SJSA1 (cell line): ENCODE measurements around the gene UCN. TPM values are rescaled to one million over a fixed set of nuclear protein-coding genes. Genes with fewer than 3 reads are reported as not detected.
"Not testable (repeated sequence)": the region's sequence is repeated elsewhere in the genome, so short reads cannot be mapped to it uniquely, and the experiment has no call there.

Source experiments
- DNase-seq, 2 experiments: peaks; one replicate each; pipeline ENCODE4 v3.0.0-alpha.2; 2015 to 2020; ENCODE audit warnings: low spot score in 2 of 2, low read depth in 1 of 2
- H3K27ac ChIP-seq: fragments of 250-450 bp; sonication (Bioruptor Pico); 2 replicates; pipeline ENCODE4 v1.5.1; 2020; ENCODE audit warnings: mild to moderate bottlenecking, moderate library complexity
- H3K27me3 ChIP-seq: fragments of 250-450 bp; sonication (Bioruptor Pico); replicated peaks from 2 replicates; pipeline ENCODE4 v1.5.1; 2020; ENCODE audit warnings: mild to moderate bottlenecking, moderate library complexity
- H3K36me3 ChIP-seq: fragments of 250-450 bp; sonication (Bioruptor Pico); 2 replicates; pipeline ENCODE4 v1.5.1; 2020; ENCODE audit warnings: mild to moderate bottlenecking
- H3K4me1 ChIP-seq: fragments of 250-450 bp; sonication (Bioruptor Pico); replicated peaks from 2 replicates; pipeline ENCODE4 v1.6.1; 2021; ENCODE audit warnings: mild to moderate bottlenecking
- H3K4me3 ChIP-seq: fragments of 250-450 bp; sonication (Bioruptor Pico); 2 replicates; pipeline ENCODE4 v1.5.1; 2020; ENCODE audit warnings: mild to moderate bottlenecking
- H3K9me3 ChIP-seq: fragments of 250-450 bp; sonication (Bioruptor Pico); replicated peaks from 2 replicates; pipeline ENCODE4 v1.5.1; 2020; ENCODE audit warnings: mild to moderate bottlenecking
- total RNA-seq: library from RNA; depleted of rRNA; stranded (reverse); fragments of >200 nt; shearing (Covaris generic); gene quantifications from 2 replicates; pipeline ENCODE4 v1.2.3, GENCODE V29; 2014

Gene UCN
- total RNA-seq, 1 experiment from 2014 or later, result 0.21 TPM

- no peak for DNase-seq
- H3K4me3 ChIP-seq, result no peak overlapping the region
- H3K9me3 ChIP-seq, result no peaks in the 10 kb centered on the region
- H3K36me3 ChIP-seq, result peaks cover 21% of the 10 kb centered on the region
- no peaks in the 10 kb centered on the region for H3K4me1 ChIP-seq
- H3K27me3 ChIP-seq, result peaks cover 8% of the 10 kb centered on the region
- no peak overlapping the region for H3K27ac ChIP-seq
These were observed 1.0 kb downstream of the UCN start for GRCh38 chr2:27307287-27307544.

DNA sequence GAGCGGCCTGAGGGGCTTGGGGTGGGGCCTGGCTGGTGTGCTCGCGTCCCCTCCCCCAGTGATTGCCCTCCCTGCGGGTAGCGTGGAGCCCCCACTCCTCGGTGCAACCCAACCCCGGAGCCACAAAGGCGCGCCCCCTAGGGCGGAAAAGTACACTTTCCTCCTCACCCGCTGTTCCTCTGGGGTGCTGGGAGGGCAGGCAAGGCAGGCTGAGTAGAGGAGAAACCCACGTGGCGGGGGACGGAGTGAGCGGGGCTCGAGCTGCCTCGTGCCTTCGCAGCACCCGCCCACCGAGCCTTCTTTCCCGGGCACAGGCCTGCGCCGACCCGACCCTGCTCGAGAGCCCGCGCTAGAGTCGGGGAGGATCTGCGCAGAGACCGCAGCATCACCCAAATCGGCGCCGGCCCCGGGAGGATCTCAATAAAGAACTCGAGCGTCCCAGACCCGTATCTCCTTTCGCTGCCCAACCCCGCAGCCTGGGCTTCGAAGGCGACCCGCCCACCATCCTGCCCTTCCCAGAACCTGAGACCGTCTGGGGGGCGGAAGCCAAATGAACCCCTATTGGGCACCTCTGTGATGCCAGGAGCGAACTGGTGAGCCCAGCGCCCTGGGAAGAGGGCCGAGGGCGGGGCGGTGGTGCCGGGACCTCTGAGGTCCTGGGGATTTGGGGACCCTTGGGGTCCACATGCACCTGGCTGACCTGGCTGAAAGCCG, 1.5 kb downstream of the UCN start:
- H3K9me3 ChIP-seq, result no peaks in the 10 kb centered on the region
- H3K27ac ChIP-seq, result no peak overlapping the region

DNA sequence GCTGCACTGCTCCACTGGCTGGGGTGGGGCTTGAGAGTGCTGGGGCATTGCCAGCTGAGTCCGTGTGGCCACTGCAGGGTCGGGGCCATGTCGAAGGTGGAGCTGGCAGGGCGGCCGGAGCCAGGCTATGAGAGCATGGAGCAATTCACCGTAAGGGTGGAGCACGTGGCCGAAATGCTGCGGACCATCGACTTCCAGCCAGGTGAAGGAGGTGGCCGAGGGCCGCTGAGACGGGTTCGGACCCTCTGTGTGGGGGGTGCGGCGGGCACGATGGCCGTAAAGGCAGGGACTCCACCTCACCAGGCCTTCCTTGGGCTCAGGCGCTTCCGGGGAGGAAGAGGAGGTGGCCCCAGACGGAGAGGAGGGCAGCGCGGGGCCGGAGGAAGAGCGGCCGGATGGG, 2.1 kb downstream of the UCN start:
- no peaks in the 10 kb centered on the region for H3K4me1 ChIP-seq
- peaks cover 16% of the 10 kb centered on the region for H3K36me3 ChIP-seq
- DNase-seq, result no peak
- H3K4me3 ChIP-seq, result no peak overlapping the region
- H3K9me3 ChIP-seq, result no peaks in the 10 kb centered on the region
- H3K27ac ChIP-seq, result no peak overlapping the region
- peaks cover 8% of the 10 kb centered on the region for H3K27me3 ChIP-seq

More for the DNA sequence above, 1.5 kb downstream of the UCN start:
- peaks cover 8% of the 10 kb centered on the region for H3K27me3 ChIP-seq
- no peak overlapping the region for H3K4me3 ChIP-seq
- no peak for DNase-seq
- H3K36me3 ChIP-seq, result peaks cover 17% of the 10 kb centered on the region
- no peaks in the 10 kb centered on the region for H3K4me1 ChIP-seq

GRCh38 chr2:27305516-27305915, 2.7 kb downstream of the UCN start:
- peaks cover 8% of the 10 kb centered on the region for H3K27me3 ChIP-seq
- H3K4me3 ChIP-seq, result no peak overlapping the region
- no peaks in the 10 kb centered on the region for H3K9me3 ChIP-seq
- DNase-seq, result no peak
- no peaks in the 10 kb centered on the region for H3K4me1 ChIP-seq
- H3K27ac ChIP-seq, result no peak overlapping the region
- H3K36me3 ChIP-seq, result peaks cover 16% of the 10 kb centered on the region

- Histone ChIP-seq H3K9me3 (no peaks in the 10 kb centered on the region), H3K4me3 (no peak overlapping the region), H3K36me3 (peaks cover 14% of the 10 kb centered on the region), H3K27ac (no peak overlapping the region), H3K4me1 (no peaks in the 10 kb centered on the region), H3K27me3 (peaks cover 8% of the 10 kb centered on the region)
- DNase-seq, result no peak
These were observed 3.6 kb downstream of the UCN start for GRCh38 chr2:27304488-27305240.

DNA sequence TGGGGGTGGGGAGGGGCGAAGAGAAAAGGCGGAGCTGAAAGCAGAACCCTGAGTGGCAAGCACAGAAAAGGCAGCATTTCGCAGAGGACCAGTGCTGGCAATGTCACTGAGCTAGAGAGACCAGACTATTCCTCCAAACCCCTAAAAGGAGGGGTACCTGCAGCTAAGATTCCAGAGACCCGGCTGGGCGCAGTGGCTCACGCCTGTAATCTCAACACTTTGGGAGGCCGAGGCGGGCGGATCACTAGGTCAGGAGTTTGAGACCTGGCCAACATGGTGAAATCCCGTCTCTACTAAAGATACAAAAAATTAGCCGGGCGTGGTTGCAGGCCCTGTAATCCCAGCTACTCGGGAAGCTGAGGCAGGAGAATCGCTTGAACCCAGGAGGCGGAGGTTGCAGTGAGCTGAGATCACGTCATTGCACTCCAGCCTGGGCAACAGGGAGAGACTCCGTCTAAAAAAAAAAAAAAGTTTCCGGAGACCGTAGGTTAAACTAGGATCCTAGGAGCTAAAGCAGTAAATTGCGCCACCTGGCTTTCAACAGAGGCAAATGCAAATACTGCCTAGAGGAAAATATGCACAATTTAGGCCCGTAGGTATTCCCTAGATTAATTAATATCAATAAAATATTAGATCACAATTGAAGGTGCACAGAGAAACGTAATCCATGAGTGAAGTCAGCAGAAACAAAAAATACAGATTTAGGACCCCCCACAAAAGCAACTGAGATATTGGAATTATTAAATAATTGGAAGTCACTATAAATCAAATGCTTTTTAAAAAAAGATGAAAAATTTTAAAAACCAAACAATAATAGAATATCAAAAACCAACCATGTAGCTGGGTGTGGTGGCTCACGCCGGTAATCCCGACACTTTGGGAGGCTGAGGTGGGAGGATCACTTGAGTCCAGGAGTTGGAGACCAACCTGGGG, 4.9 kb downstream of the UCN start:
- Histone ChIP-seq H3K4me3 (no peak overlapping the region), H3K4me1 (no peaks in the 10 kb centered on the region), H3K27ac (no peak overlapping the region), H3K36me3 (peaks cover 4% of the 10 kb centered on the region; the same call in 1 of the 2 replicates), H3K9me3 (no peaks in the 10 kb centered on the region), H3K27me3 (peaks cover 8% of the 10 kb centered on the region)
- peak; percentile 46 to 59 for DNase-seq

GRCh38 chr2:27300606-27301005, 7.6 kb downstream of the UCN start:
- not testable (repeated sequence) for H3K4me1 ChIP-seq, H3K27ac ChIP-seq, H3K4me3 ChIP-seq, H3K36me3 ChIP-seq, H3K27me3 ChIP-seq, H3K9me3 ChIP-seq, DNase-seq

- Histone ChIP-seq H3K36me3 (no peaks in the 10 kb centered on the region), H3K27me3 (no peaks in the 10 kb centered on the region), H3K4me1 (peaks cover 9% of the 10 kb centered on the region), H3K9me3 (no peaks in the 10 kb centered on the region), H3K27ac (no peak overlapping the region), H3K4me3 (no peak overlapping the region)
- no peak for DNase-seq
These were observed 9.7 kb downstream of the UCN start for GRCh38 chr2:27298391-27299080.

DNA sequence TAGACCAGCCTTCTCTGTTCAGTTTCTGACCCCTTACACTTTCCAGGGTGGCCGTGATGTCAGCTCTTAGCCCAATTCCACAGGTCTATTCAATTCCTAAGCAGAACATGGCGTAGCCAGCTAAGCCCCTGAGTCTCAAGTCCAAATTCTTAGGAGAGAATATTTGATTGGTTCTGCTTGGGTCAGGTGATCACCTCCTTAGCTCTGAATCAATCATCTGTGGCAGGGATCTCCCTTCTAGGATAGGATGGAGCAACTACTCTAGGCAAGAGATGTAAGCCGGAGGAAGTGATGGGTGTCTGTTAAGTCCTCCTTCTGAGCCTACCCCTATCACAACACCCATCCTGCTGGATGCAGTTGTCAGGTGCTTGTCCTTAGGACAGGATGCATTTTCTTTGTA, 11.1 kb downstream of the UCN start:
- no peak for DNase-seq
- H3K4me1 ChIP-seq, result peaks cover 20% of the 10 kb centered on the region
- H3K36me3 ChIP-seq, result no peaks in the 10 kb centered on the region
- no peak overlapping the region for H3K4me3 ChIP-seq
- no peak overlapping the region for H3K27ac ChIP-seq
- H3K9me3 ChIP-seq, result no peaks in the 10 kb centered on the region
- H3K27me3 ChIP-seq, result no peaks in the 10 kb centered on the region

DNA sequence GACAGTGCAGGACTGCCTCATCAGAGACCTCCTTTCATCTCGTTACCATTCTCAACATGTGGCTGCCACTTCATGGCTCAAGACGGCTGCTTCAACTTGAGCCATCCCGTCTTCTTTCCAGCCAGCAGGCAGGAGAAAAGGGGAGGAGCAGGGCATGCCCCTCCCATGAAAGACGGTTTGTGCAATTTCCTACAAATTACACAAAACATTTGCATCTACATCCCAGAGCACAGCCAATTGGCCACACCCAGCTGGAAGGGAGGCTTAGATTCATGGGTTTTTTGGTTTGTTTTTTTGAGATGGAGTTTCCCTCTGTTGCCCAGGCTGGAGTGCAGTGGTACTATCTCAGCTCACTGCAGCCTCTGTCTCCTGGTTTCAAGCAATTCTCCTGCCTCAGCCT, 11.8 kb downstream of the UCN start:
- Histone ChIP-seq H3K27ac (no peak overlapping the region), H3K36me3 (no peaks in the 10 kb centered on the region), H3K27me3 (no peaks in the 10 kb centered on the region), H3K4me1 (peaks cover 20% of the 10 kb centered on the region), H3K9me3 (no peaks in the 10 kb centered on the region), H3K4me3 (no peak overlapping the region)
- DNase-seq, result no peak

DNA sequence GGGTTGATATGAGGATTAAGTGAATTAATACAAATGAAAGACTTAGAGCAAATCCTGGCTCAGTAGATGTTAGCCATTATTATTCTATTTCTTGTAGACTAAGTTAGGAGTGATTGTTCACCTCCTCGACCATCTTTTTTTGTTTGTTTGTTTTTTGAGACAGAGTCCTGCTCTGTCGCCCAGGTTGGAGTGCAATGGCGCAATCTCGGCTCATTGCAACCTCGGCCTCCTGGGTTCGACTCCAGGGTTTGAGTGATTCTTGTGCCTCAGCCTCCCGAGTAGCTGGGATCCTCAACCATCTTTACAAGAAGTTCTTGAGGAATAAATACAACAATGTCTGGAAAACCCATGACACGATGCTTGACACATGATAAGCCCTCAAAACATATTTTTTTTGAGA, 13.3 kb downstream of the UCN start:
- no peaks in the 10 kb centered on the region for H3K9me3 ChIP-seq

DNA sequence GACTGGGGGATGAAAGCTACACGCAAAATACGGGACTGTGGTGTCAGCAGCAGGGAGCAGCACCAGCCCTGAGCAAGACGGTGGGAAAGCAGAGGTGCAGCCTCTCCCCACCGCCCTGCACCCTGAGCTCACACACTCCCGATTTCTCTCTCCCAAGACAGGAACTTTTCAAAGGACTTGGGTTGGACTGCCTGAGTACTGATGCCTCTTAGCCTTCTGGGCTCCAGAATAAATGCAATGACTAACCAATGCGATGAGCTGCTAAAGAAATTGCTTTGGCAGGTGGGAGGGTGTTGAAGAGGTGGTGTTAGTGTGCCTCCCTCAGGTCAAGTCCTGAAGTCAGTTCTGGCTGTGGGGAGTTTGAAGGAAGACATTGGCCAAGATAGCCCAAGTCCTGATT, 16.4 kb downstream of the UCN start:
- H3K36me3 ChIP-seq, result no peaks in the 10 kb centered on the region
- no peak overlapping the region for H3K27ac ChIP-seq
- no peak for DNase-seq
- no peaks in the 10 kb centered on the region for H3K9me3 ChIP-seq
- no peaks in the 10 kb centered on the region for H3K27me3 ChIP-seq
- H3K4me1 ChIP-seq, result peaks cover 20% of the 10 kb centered on the region
- no peak overlapping the region for H3K4me3 ChIP-seq

More for the DNA sequence above, 13.3 kb downstream of the UCN start:
- no peak overlapping the region for H3K4me3 ChIP-seq
- H3K27ac ChIP-seq, result no peak overlapping the region
- no peak for DNase-seq
- H3K4me1 ChIP-seq, result peaks cover 20% of the 10 kb centered on the region
- H3K27me3 ChIP-seq, result no peaks in the 10 kb centered on the region
- H3K36me3 ChIP-seq, result no peaks in the 10 kb centered on the region

DNA sequence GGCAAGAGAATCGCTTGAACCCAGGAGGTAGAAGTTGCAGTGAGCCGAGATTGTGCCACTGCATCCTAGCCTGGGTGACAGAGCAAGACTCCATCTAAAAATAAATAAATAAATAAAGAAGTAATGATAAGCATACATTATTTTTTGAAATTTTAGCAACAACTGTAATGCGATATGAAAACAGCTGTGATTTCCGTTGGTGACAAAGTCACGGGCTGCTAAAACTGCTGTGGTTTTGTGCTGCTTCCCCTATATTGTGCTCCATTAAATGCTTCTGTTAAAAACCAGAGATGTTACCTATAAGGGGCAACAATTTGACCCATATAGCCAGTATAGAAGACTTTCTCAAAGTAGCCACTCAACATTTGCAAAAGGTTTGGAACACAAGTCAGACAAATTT, 17.7 kb downstream of the UCN start:
- H3K4me3 ChIP-seq, result no peak overlapping the region
- no peaks in the 10 kb centered on the region for H3K36me3 ChIP-seq
- no peaks in the 10 kb centered on the region for H3K27me3 ChIP-seq
- DNase-seq, result no peak
- peaks cover 20% of the 10 kb centered on the region for H3K4me1 ChIP-seq
- no peaks in the 10 kb centered on the region for H3K9me3 ChIP-seq
- H3K27ac ChIP-seq, result no peak overlapping the region
